ENCODE measurements around the gene CLEC10A. TPM values are rescaled to one million over a fixed set of nuclear protein-coding genes. Genes with fewer than 3 reads are reported as not detected.

The CLEC10A gene
- total RNA-seq, 6 experiments from 2014 or later = 0.77 to 2.6 (median 1.5) TPM

DNA sequence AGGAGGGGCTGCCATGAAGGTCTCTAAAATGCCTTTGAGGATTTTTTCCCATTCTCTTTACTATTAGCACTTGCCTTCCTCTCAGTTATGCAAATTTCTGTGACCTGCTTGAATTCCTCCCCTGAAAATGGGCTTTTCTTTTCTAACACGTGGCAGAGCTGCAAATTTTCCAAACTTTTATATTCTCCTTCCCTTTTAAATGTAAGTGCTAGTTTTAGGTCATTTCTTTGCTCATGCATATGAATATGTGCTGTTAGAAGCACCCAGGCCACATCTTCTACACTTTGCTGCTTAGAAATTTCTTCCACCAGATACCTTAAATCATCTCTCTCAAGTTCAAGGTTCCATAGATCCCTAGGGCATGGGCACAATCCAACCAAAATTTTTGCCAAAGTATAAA, 11.8 kb downstream of the CLEC10A start:
- no peaks in the 10 kb centered on the region for H3K36me3 ChIP-seq
- intact Hi-C loops (cut with DNase I) = no loop called here
- WGBS (ENCODE audit: insufficient coverage, low coverage, low lambda C conversion rate, missing lambda C conversion rate) = 40% methylated on average over 1 of the region's 1 CpG
- ATAC-seq (no peak), DNase-seq (no peak)
- no peak for TF ChIP-seq POLR2A (IDR thresholded peaks at IDR 0.05)
- TF ChIP-seq, protein P1, sequence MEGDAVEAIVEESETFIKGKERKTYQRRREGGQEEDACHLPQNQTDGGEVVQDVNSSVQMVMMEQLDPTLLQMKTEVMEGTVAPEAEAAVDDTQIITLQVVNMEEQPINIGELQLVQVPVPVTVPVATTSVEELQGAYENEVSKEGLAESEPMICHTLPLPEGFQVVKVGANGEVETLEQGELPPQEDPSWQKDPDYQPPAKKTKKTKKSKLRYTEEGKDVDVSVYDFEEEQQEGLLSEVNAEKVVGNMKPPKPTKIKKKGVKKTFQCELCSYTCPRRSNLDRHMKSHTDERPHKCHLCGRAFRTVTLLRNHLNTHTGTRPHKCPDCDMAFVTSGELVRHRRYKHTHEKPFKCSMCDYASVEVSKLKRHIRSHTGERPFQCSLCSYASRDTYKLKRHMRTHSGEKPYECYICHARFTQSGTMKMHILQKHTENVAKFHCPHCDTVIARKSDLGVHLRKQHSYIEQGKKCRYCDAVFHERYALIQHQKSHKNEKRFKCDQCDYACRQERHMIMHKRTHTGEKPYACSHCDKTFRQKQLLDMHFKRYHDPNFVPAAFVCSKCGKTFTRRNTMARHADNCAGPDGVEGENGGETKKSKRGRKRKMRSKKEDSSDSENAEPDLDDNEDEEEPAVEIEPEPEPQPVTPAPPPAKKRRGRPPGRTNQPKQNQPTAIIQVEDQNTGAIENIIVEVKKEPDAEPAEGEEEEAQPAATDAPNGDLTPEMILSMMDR (IDR thresholded peaks at IDR 0.05) = no peak
- no peak overlapping the region for H3K4me3 ChIP-seq
- H3K27me3 ChIP-seq = no peaks in the 10 kb centered on the region
- H3K4me1 ChIP-seq = no peaks in the 10 kb centered on the region
- H3K27ac ChIP-seq = no peak overlapping the region
- no peaks in the 10 kb centered on the region for H3K9me3 ChIP-seq

- peak in 1 of 4 donors; percentile 61 for ATAC-seq
- intact Hi-C loops (cut with DNase I) = no loop called here
- no peaks in the 10 kb centered on the region for H3K36me3 ChIP-seq
- H3K27me3 ChIP-seq = no peaks in the 10 kb centered on the region
- WGBS (ENCODE audit: insufficient coverage, low coverage, low lambda C conversion rate, missing lambda C conversion rate) = 30% methylated on average over 1 of the region's 1 CpG
- no peaks in the 10 kb centered on the region for H3K4me1 ChIP-seq
- no peak overlapping the region for H3K4me3 ChIP-seq
- no peaks in the 10 kb centered on the region for H3K9me3 ChIP-seq
- no peak for DNase-seq
- no peak for TF ChIP-seq POLR2A (IDR thresholded peaks at IDR 0.05)
- TF ChIP-seq, protein P1 (IDR thresholded peaks at IDR 0.05) = no peak
- H3K27ac ChIP-seq = no peak overlapping the region
These were observed 12.9 kb downstream of the CLEC10A start for GRCh38 chr17:7067198-7067597.

GRCh38 chr17:7064261-7064660, 15.8 kb downstream of the CLEC10A start:
- ATAC-seq (no peak), DNase-seq (peak in 1 of 3 donors; percentile 11)
- Histone ChIP-seq H3K9me3 (no peaks in the 10 kb centered on the region), H3K27ac (no peak overlapping the region), H3K27me3 (no peaks in the 10 kb centered on the region), H3K36me3 (no peaks in the 10 kb centered on the region), H3K4me1 (no peaks in the 10 kb centered on the region), H3K4me3 (no peak overlapping the region)
- WGBS (ENCODE audit: insufficient coverage, low coverage, low lambda C conversion rate, missing lambda C conversion rate) = 50% methylated on average over 1 of the region's 4 CpGs
- intact Hi-C loops (cut with DNase I) = no loop called here
- TF ChIP-seq, protein P1 (IDR thresholded peaks at IDR 0.05) = no peak
- no peak for TF ChIP-seq POLR2A (IDR thresholded peaks at IDR 0.05)

DNA sequence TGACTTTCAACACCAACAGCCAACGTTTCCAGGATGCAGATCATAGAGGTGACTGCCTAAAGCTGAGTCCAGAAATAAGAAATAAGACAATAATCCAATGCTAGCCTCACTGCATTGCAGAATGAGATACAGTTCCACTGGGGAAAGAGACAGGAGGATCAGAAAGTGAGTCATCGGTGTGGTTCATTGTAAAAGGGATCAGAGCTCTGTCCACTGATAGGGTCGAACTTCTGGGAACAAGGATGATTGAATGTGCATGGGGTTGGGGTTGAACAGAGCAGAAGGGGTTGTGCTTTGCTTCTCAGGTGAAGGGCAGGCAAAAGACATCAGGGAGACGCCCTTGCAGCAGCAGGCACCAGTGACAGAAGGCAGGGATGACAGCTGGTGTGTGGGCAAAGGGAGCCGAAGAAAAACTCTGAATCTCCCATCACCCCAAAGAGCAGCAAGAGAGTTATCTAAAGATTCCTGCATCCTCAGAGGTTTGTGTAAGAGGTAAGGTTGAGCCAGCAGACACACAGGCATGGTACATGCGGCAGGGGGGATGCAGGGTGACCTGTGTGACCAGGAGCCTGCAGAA, 16.4 kb downstream of the CLEC10A start:
- no peak overlapping the region for H3K4me3 ChIP-seq
- DNase-seq (peak in 1 of 3 donors; percentile 8), ATAC-seq (no peak)
- no peak overlapping the region for H3K27ac ChIP-seq
- H3K9me3 ChIP-seq = no peaks in the 10 kb centered on the region
- 62% methylated on average over 5 of the region's 6 CpGs for WGBS (ENCODE audit: insufficient coverage, low coverage, low lambda C conversion rate, missing lambda C conversion rate)
- intact Hi-C loops (cut with DNase I) = no loop called here
- no peaks in the 10 kb centered on the region for H3K27me3 ChIP-seq
- no peaks in the 10 kb centered on the region for H3K36me3 ChIP-seq
- H3K4me1 ChIP-seq = no peaks in the 10 kb centered on the region
- no peak for TF ChIP-seq POLR2A (IDR thresholded peaks at IDR 0.05)
- TF ChIP-seq, protein P1 (IDR thresholded peaks at IDR 0.05) = no peak
